ENCODE results near the gene NPAS2.

NPAS2 gene

DNA sequence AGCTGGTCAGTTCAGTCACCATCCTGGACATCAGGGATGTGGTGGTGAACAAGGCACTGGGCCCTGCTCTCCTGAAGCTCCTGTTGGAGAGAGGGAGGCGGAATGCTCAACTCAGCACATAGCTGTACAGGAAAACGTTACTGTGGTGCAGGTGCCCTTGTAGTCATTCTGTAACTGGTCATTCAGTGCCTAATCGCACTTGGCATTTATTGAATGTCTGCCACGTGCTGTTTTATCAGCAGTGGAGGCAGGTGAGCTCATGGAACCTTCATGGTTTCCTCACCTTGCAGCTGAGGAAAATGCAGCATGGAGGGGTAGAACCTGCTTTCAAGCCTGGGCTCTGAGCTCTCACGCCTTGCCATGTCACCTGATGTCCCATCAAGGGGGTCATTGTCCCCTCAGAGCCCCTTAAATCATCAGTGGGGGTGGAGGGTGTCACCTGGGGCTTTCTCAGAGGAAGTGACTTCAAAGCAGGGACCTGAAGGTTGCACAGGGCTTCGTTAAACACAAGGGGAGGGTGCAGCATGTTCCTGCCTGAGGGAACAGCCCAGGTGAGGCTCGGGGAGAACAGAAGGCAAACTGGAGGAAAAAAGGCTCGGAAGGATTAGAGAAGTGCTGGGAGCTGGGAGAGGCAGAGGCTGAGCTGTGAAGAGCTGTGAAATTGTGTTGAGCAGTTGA is 126.1 kb downstream of the NPAS2 start:
- DNase-seq, result no peak

- DNase-seq, result peak; percentile 4 to 25
Measured at GRCh38 chr2:100948942-100949811, 129.2 kb downstream of the NPAS2 start.

DNA sequence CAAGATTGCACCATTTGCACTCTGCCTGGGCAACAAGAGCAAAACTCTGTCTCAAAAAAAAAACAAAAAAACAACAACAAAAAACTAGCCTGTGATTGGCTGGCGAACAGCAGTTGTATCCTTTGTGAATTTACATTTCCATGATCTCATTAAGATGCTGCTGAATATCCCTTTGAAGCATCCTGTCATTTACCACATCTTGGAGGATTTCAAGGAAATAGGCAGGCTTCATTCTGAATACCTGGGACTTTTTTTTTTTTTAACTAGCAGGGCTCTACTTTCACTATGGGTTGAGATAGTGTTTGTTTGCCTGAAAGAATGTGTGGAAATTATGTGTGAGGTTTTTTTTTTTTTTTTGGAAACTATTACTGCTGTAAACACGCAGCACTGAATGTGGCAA is 132.6 kb downstream of the NPAS2 start:
- DNase-seq, result no peak

DNA sequence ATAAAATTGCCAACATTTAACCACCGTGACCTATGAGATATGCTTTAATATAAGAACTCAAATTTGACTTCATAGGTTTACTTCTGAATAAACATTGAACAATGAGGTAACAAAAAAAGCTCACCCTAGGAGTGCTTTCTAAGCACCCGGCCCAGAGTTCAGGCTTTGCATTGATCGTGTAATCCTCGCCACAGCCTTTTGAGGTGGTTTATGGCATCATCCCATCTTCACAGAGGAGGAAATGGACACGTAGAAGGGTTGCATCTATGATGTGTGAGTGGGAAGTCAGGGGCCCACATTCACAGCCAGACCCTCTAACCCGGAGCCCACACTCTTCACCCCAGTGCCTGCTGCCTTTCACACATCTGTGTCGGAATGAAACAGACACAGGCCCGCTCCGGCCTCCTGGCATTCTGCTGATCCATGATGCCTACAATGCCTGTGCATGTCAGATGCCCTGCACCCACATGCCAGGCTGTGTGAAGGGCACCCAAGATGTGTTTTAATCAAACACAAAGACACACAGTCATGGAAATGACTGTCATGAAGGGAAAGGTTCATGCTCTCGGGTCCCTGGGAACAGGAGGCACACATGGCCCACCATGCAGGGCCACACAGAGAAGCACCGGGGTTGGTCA is 133.6 kb downstream of the NPAS2 start:
- DNase-seq, result no peak

- DNase-seq, result peak in 1 of 2 experiments; percentile 9
Measured at GRCh38 chr2:100954044-100954420, 134.1 kb downstream of the NPAS2 start.

DNA sequence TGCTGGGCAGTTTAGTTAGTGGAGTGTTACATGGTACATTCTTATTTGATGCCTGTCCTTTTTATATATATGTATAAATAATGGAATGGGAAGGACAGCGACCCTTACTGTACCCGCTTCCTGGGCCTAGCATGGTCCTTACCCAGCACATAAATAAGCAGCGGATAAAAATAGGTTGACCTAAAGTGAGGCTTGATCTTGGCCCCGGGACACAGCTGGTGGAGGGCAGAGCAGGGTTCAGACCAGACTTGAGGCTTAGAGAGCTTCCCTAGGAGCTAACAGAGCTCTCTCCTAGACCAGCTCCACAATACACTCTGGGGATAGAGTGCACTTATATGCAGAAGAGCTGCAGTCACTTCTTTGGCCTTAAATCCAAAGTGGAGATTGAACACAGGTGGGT is 135.3 kb downstream of the NPAS2 start:
- DNase-seq, result no peak

- DNase-seq, result no peak
Measured at GRCh38 chr2:100956081-100956480, 136.1 kb downstream of the NPAS2 start.

DNA sequence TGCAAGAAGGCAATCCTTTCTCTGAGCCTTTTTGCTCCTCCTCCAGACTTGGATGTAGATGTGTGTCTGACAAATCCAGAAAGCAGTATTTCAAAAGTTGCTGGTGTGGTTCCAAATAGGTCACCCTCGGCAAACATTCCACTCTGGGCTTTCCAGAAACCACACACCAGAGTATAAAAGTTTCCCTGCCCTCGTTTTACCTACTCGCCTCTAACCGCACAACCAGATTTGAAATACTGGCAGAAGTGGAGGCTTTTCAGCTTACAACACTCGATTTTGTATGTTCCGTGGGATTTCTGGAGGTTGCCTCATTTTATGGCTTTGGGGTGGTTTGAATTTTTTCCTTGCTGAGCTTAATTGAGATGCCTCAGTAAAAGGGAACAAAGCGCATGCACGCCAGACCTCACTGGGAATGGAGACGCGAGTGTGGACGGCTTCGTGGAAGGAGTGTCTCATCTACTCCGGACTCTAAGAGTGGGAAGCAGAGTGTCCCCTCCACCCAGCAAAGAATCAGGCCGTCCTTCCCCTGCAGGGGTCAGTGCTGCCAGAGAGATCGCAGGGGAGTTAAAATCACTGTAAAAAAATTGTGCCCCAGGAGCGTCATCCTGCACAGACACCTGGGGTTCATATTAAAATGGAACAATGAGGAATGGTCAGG is 138.2 kb downstream of the NPAS2 start:
- no peak for DNase-seq

GRCh38 chr2:100959225-100959880 is 139.4 kb downstream of the NPAS2 start:
- DNase-seq, result no peak

- no peak for DNase-seq
Measured at GRCh38 chr2:100960688-100961087, 140.7 kb downstream of the NPAS2 start.

GRCh38 chr2:100962366-100963025 is 142.6 kb downstream of the NPAS2 start:
- DNase-seq, result no peak

GRCh38 chr2:100963026-100963375 is 143.1 kb downstream of the NPAS2 start:
- no peak for DNase-seq

- DNase-seq, result no peak
Measured at GRCh38 chr2:100964222-100964621, 144.3 kb downstream of the NPAS2 start.

DNA sequence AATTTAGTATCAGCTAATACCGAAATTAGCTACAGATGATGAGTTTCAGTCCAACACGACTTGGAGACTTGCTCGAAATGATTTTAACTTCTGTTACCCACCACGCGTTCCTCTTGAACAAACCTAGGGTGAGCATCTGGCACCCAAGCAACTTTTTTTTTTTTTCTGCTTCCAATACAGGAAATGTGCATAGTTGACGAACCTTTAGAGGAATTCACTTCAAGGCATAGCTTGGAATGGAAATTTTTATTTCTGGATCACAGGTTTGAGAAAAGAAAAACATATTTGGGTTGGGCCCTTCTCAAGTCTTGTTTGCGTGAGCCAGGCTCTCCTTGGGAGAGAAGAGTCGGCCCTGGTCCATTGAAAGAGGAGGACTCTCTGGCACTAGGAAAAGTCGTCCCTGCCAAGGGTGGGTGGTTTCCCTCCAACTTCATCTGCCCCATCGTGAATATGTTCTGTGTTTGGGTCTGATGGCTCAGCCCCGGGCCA is 144.8 kb downstream of the NPAS2 start:
- no peak for DNase-seq

DNA sequence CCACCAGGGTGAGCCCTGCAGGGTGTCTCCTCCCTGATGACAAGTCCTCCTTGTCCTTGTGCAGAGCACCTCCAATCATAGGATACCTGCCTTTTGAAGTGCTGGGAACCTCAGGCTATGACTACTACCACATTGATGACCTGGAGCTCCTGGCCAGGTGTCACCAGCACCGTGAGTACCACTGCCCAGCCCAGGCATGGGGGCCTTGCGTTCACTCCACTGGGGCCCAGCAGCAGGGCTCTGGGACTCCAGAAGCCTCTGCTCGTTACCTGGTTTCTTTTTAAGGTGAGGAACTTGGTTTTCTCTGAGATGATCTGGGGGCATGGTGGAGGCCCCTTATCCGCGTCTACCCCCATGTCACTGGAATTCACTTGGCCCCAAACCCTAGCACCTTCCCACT is 145.7 kb downstream of the NPAS2 start:
- no peak for DNase-seq

DNA sequence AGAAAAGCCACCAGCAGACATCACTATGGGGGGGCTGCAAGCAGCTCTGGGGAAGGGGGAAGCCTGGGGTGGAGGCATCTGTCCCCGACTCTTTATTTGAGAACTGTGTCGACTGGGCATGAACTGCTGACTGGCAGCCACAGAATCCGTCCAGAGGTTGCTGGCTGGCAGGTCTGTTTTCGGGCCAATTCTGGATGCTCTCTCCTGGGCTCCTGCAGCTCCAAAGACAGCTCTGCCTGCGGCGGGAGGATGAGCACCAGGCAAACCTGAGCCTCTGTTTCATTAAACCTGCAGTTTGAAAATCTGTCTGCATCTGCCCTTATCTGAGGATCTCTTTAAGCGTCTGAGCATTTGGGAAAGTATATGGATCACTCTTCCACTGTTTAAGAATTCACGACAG is 147.8 kb downstream of the NPAS2 start:
- DNase-seq, result no peak

- no peak for DNase-seq
Measured at GRCh38 chr2:100968146-100969145, 148.5 kb downstream of the NPAS2 start.

DNA sequence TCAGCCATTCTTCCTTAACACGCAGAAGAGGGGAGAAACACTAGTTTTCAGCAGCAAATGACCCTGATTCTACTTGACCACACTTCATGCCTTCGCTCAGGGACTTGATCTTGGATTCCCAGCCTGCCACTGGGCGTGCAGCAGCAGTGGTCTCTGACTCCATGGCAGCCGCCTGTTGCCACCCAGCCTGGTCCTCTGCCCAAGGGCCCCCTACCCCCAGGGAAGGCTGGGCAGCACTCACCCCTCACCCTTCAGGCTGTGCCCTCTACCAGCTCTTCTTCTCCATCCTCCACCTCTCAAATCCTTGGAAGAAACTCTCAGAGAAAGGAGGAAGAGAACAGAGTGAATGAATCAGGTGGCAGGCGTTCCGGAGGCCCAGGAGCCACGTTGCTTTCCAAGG is 150.1 kb downstream of the NPAS2 start:
- DNase-seq, result no peak

DNA sequence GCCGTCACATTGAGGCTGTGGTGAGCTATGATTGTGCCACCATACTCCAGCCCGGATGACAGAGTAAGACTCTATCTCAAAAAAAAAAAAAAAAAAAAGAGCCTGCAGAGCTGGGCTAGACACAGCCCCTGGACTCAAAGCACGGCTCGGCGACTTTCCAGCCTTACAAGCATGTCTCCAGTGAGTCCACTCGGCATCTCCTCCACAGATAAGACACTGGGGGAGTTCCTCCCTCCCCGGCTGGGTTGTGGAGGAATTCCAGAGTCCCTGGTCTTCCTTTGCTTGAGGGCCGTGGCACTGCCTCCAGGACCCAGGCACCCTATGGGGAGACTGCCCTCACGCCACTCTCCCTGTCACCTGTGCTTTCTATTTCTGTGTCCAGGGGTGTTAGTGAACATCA is 151.3 kb downstream of the NPAS2 start:
- DNase-seq, result no peak

DNA sequence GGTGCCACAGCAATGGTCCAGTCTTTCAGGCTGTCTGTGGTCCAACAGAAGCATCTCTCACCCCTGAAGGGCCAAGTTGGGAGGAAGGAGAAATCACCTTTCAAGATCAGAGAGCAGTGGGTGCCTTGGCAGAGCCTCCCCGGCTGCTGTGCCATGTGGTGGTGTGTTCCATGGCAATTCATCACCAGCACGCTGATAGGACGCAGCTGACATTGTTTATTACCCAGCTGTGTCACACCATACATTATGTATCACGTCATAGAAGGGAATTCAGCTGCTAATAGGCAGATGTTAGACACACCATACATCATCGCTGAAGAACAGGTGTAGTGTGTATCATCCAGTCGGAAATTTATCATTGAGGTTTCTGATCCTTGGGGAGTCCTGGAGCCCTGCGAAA is 152.5 kb downstream of the NPAS2 start:
- DNase-seq, result no peak
